ENCODE results near the gene LRRC18. TPM values are rescaled to one million over a fixed set of nuclear protein-coding genes. Genes with fewer than 3 reads are reported as not detected.

Gene LRRC18
- total and polyA plus RNA-seq, 8 donors, result 0.46 to 2.6 (median 0.72) TPM; not detected in 5

DNA sequence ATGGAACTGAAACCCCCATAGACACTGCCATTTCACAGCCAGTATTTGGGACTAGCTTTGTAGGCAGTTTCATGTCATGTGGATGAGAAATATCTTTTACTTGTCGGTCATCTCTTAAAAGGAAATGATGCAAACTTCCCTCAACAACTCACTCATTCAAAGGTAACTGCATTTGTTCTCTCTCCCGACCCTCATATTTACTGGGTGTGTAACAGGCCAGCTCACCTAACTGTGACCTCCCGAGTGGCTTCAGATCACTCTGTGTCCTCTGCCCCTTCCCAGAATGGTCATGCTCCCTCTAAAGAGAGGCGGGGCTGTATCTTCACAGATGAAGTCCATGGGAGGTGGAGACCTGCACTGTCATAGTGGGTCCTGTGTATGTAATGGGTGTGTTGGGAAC is 14.7 kb downstream of the LRRC18 start:
- no peaks in the 10 kb centered on the region for H3K4me1 ChIP-seq
- no peak overlapping the region for H3K27ac ChIP-seq
- H3K36me3 ChIP-seq, result no peaks in the 10 kb centered on the region
- WGBS, 5 donors, result 79 to 94% (median 84%) methylated on average over 4 of the region's 4 CpGs
- H3K4me3 ChIP-seq, result no peak overlapping the region
- DNase-seq, result no peak
- no peaks in the 10 kb centered on the region for H3K27me3 ChIP-seq
- no peak for TF ChIP-seq POLR2AphosphoS5 (IDR thresholded peaks at IDR 0.05)
- TF ChIP-seq, protein P1, sequence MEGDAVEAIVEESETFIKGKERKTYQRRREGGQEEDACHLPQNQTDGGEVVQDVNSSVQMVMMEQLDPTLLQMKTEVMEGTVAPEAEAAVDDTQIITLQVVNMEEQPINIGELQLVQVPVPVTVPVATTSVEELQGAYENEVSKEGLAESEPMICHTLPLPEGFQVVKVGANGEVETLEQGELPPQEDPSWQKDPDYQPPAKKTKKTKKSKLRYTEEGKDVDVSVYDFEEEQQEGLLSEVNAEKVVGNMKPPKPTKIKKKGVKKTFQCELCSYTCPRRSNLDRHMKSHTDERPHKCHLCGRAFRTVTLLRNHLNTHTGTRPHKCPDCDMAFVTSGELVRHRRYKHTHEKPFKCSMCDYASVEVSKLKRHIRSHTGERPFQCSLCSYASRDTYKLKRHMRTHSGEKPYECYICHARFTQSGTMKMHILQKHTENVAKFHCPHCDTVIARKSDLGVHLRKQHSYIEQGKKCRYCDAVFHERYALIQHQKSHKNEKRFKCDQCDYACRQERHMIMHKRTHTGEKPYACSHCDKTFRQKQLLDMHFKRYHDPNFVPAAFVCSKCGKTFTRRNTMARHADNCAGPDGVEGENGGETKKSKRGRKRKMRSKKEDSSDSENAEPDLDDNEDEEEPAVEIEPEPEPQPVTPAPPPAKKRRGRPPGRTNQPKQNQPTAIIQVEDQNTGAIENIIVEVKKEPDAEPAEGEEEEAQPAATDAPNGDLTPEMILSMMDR (IDR thresholded peaks at IDR 0.05), result no peak
- TF ChIP-seq POLR2A (IDR thresholded peaks at IDR 0.05), result no peak
- no peak for TF ChIP-seq EP300 (IDR thresholded peaks at IDR 0.05)
- intact Hi-C loops (cut with DNase I; ENCODE audit: low total_unique reads), result no loop called here
- H3K9me3 ChIP-seq, result no peaks in the 10 kb centered on the region

DNA sequence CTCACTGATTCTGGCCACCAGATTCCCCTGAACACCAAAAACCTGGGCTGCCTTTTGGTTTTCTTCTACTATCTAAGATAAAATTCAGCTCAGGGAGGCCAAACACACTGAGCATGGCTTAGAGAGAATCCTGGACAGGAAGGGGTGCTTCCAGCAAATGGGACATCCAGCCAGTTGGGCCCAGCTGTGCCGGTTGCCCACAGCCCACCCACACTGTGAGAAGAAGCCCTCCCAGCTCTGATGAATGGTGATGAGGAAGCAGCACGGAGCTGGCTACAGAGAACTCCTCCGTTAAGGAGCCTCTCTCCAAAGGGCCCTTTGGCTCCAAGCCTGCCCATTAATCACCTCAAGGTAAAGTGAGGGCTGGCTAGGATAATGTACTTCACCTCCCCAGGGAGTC is 15.9 kb downstream of the LRRC18 start:
- TF ChIP-seq, protein P1 (IDR thresholded peaks at IDR 0.05), result no peak
- no peak for TF ChIP-seq POLR2A (IDR thresholded peaks at IDR 0.05)
- TF ChIP-seq EP300 (IDR thresholded peaks at IDR 0.05), result no peak
- TF ChIP-seq POLR2AphosphoS5 (IDR thresholded peaks at IDR 0.05), result no peak
- H3K36me3 ChIP-seq, result no peaks in the 10 kb centered on the region
- H3K27ac ChIP-seq, result no peak overlapping the region
- H3K27me3 ChIP-seq, result no peaks in the 10 kb centered on the region
- intact Hi-C loops (cut with DNase I; ENCODE audit: low total_unique reads), result no loop called here
- no peaks in the 10 kb centered on the region for H3K4me1 ChIP-seq
- peak in 1 of 2 donors; percentile 32 for DNase-seq
- H3K4me3 ChIP-seq, result no peak overlapping the region
- WGBS, 5 donors, result 47 to 75% (median 50%) methylated on average over 2 to 3 of the region's 3 CpGs
- H3K9me3 ChIP-seq, result no peaks in the 10 kb centered on the region

DNA sequence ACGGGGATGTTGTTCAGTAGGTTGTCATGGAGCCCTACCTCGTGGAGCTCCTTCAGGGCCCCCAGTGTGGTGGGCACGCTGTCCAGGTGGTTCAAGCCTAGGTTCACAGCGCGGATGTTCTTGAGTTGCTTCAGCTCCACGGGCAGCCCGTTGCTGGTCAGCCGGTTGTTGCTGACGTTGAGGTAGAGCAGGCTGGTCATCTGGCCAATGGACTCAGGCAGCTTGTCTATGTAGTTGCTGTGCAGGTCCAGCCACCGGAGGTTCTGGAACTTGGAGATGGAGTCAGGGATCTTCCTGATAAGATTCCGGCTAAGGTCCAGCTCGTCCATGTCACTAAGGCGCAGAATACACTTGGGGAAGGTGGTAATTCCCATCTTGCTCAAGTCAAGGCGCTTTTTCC is 26.0 kb downstream of the LRRC18 start:
- whole genome bisulfite sequencing, 5 donors, result 83 to 90% (median 89%) methylated on average over 10 to 14 of the region's 14 CpGs
- Histone ChIP-seq H3K9me3 (no peaks in the 10 kb centered on the region), H3K27me3 (no peaks in the 10 kb centered on the region), H3K4me1 (no peaks in the 10 kb centered on the region), H3K27ac (no peak overlapping the region), H3K4me3 (no peak overlapping the region), H3K36me3 (no peaks in the 10 kb centered on the region)
- intact Hi-C loops (cut with DNase I; ENCODE audit: low total_unique reads), result no loop called here
- TF ChIP-seq POLR2AphosphoS5 (IDR thresholded peaks at IDR 0.05) (no peak), POLR2A (IDR thresholded peaks at IDR 0.05) (no peak), EP300 (IDR thresholded peaks at IDR 0.05) (no peak)
- TF ChIP-seq, protein P1 (IDR thresholded peaks at IDR 0.05), result no peak
- no peak for DNase-seq

DNA sequence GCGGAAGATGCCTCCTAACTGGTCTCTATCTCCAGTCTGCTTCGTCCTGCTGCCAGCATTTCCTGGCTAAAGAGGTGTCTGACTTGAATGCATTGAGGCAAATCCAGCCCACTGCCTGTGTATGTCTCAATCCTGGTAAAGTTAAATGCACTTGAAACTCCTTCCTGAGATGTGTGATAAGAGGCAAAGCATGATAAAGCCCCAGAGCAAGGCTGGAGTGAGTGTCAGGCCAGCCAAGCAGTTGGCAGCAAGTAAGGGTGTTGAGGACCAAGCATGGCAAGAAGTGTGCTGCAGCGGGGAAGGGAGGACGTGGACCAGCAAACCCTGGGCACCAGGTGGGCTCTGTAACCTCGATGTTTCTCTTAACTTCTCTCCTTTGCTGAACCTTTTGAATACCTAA is 29.1 kb downstream of the LRRC18 start:
- no peak for TF ChIP-seq POLR2A (IDR thresholded peaks at IDR 0.05)
- TF ChIP-seq, protein P1 (IDR thresholded peaks at IDR 0.05), result no peak
- TF ChIP-seq EP300 (IDR thresholded peaks at IDR 0.05), result no peak
- TF ChIP-seq POLR2AphosphoS5 (IDR thresholded peaks at IDR 0.05), result no peak
- 73 to 87% (median 78%) methylated on average over 5 of the region's 5 CpGs for WGBS, 5 donors
- Histone ChIP-seq H3K4me1 (no peaks in the 10 kb centered on the region), H3K27ac (no peak overlapping the region), H3K9me3 (no peaks in the 10 kb centered on the region), H3K36me3 (no peaks in the 10 kb centered on the region), H3K4me3 (no peak overlapping the region), H3K27me3 (no peaks in the 10 kb centered on the region)
- intact Hi-C loops (cut with DNase I; ENCODE audit: low total_unique reads), result no loop called here
- no peak for DNase-seq
